Neuron (in vitro differentiated cells): ENCODE measurements around the gene TCEAL8.
A peak's percentile ranks its signal among the peaks of the same experiment; 100 is the strongest.

Experiments
- H2AFZ ChIP-seq: one replicate; pipeline ENCODE4 v1.6.1; 2013; ENCODE audit warnings: low read depth, mild to moderate bottlenecking, inconsistent platforms, low read length, moderate library complexity
- H3K27me3 ChIP-seq: one replicate; pipeline ENCODE4 v1.6.1; 2013; ENCODE audit warnings: low read length; ENCODE audit not compliant: insufficient read depth
- H3K36me3 ChIP-seq: one replicate; pipeline ENCODE4 v1.6.1; 2013; ENCODE audit warnings: low read length; ENCODE audit not compliant: insufficient read depth
- H3K4me1 ChIP-seq: one replicate; pipeline ENCODE4 v1.6.1; 2013; ENCODE audit warnings: low read length; ENCODE audit not compliant: insufficient read depth
- H3K4me3 ChIP-seq: 2 replicates; pipeline ENCODE4 v1.5.1; 2013; ENCODE audit warnings: mild to moderate bottlenecking, low read length, moderate library complexity
- H3K9me3 ChIP-seq: one replicate; pipeline ENCODE4 v1.6.1; 2013; ENCODE audit warnings: low read length

Gene TCEAL8, protein sequence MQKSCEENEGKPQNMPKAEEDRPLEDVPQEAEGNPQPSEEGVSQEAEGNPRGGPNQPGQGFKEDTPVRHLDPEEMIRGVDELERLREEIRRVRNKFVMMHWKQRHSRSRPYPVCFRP

GRCh38 chrX:103254921-103255493, at the start of gene TCEAL8:
TSS of gene TCEAL8 (minus strand) at chrX:103255155. CDS start at chrX:103253979, 1,176 bp downstream.
- peaks cover 12% of the 10 kb centered on the region for H3K27me3 ChIP-seq
- peak within 1 kb of the TSS; percentile 77 for H3K4me3 ChIP-seq
- no peaks in the 10 kb centered on the region for H3K9me3 ChIP-seq
- peaks cover 4% of the 10 kb centered on the region for H3K4me1 ChIP-seq
- peak within 1 kb of the TSS; percentile 60 for H2AFZ ChIP-seq
- H3K36me3 ChIP-seq: no peaks in the 10 kb centered on the region

- Histone ChIP-seq H3K27me3 (peaks cover 9% of the 10 kb centered on the region), H3K4me1 (no peaks in the 10 kb centered on the region), H2AFZ (no peak overlapping the region), H3K36me3 (no peaks in the 10 kb centered on the region), H3K9me3 (no peaks in the 10 kb centered on the region), H3K4me3 (no peak overlapping the region)
Observed at GRCh38 chrX:103304705-103305104, 49.8 kb upstream of the TCEAL8 start.

GRCh38 chrX:103293118-103293517, 38.2 kb upstream of the TCEAL8 start:
- peaks cover 7% of the 10 kb centered on the region for H3K27me3 ChIP-seq
- no peaks in the 10 kb centered on the region for H3K9me3 ChIP-seq
- no peak overlapping the region for H3K4me3 ChIP-seq
- no peaks in the 10 kb centered on the region for H3K4me1 ChIP-seq
- no peak overlapping the region for H2AFZ ChIP-seq
- H3K36me3 ChIP-seq: no peaks in the 10 kb centered on the region

- Histone ChIP-seq H2AFZ (no peak overlapping the region), H3K4me1 (no peaks in the 10 kb centered on the region), H3K36me3 (no peaks in the 10 kb centered on the region), H3K4me3 (no peak overlapping the region), H3K9me3 (no peaks in the 10 kb centered on the region), H3K27me3 (peaks cover 23% of the 10 kb centered on the region)
Observed at GRCh38 chrX:103279624-103280023, 24.7 kb upstream of the TCEAL8 start.

- peak within 1 kb of the TSS; percentile 35 for H3K4me3 ChIP-seq
- H2AFZ ChIP-seq: no peak within 1 kb of the TSS
- no peaks in the 10 kb centered on the region for H3K36me3 ChIP-seq
- H3K4me1 ChIP-seq: no peaks in the 10 kb centered on the region
- H3K27me3 ChIP-seq: peaks cover 28% of the 10 kb centered on the region
- H3K9me3 ChIP-seq: no peaks in the 10 kb centered on the region
Observed at GRCh38 chrX:103276581-103277002, 21.6 kb upstream of the TCEAL8 start, which contains the start of gene TCEAL5. TSS of gene TCEAL5 (minus strand) at chrX:103276750. CDS start at chrX:103274563, 2,187 bp downstream.

DNA sequence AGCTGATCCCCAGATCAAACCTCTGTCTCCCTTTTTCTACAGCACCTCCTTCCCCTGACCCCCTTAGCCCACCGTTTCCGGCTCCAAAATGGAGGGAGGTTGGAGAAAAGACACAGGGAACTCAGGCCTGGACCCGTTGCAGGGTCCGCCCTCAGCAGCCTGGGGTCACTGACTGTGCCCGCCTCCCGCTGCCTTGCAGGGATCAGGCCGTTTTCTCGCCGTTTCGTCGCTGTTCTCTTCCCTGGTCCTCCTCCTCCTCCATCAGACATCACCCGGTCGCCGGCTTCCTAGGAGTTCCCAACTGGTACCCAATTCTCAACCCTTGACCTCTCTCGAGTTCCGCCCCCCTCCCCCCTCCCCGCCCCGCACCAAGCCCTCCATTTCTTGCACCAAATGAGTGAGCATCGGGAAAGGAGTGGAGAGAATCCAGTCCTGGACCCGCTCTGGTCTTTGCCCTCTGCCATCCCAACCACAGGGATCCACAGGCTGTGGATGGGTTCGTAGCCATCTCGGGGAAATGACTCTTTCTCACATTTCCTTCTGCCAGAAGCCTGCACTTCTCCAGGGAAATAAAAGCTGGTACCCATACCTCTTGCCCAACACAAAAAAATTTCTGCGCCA, 21.1 kb upstream of the TCEAL8 start:
- no peaks in the 10 kb centered on the region for H3K9me3 ChIP-seq
- peaks cover 28% of the 10 kb centered on the region for H3K27me3 ChIP-seq
- H3K4me1 ChIP-seq: no peaks in the 10 kb centered on the region
- H3K36me3 ChIP-seq: no peaks in the 10 kb centered on the region
- peak overlapping the region; percentile 35 for H3K4me3 ChIP-seq
- H2AFZ ChIP-seq: no peak overlapping the region

GRCh38 chrX:103274284-103274683, 19.3 kb upstream of the TCEAL8 start:
- no peaks in the 10 kb centered on the region for H3K36me3 ChIP-seq
- H3K4me1 ChIP-seq: no peaks in the 10 kb centered on the region
- peaks cover 35% of the 10 kb centered on the region for H3K27me3 ChIP-seq
- no peaks in the 10 kb centered on the region for H3K9me3 ChIP-seq
- H3K4me3 ChIP-seq: no peak overlapping the region
- H2AFZ ChIP-seq: no peak overlapping the region

DNA sequence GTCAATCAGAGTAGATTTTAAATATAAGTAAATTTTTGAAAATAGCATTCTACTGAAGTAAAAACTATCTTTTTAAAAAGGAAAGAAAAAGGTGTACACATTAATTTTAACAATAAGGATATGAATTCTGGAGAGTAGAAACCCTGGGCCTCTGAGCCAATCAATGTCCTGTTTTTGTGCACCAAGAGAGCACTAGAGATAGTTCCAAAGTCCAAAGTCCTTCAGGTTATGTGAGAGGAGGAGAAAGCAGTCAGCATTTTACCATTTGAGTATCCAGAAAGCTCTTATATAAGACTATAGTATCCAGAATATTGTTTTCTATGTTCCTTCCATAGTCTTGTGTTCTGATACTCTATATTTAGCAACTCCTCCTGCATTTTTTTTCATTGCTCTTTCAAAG, 3.3 kb upstream of the TCEAL8 start:
- Histone ChIP-seq H3K36me3 (no peaks in the 10 kb centered on the region), H3K9me3 (no peaks in the 10 kb centered on the region), H3K4me3 (no peak overlapping the region), H3K27me3 (peaks cover 12% of the 10 kb centered on the region), H3K4me1 (peaks cover 4% of the 10 kb centered on the region), H2AFZ (no peak overlapping the region)

DNA sequence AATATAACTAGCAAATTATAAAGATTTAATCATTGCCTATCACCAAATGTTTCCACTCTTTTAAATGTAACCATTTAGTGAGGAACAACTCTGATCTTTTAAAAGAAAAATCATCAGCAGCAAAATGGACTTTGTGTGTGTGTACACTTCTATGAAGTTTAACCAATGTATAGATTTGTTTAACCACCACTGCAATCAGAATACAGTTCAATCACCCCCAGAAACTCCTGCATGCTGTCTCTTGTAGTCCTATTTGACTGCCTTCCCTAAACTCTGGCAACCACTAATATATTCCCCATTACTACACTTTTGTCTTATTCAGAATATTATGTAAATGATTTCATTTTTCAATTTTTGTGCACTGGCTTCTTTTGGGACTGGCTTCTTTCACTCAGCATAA, 1.7 kb upstream of the TCEAL8 start:
- peaks cover 12% of the 10 kb centered on the region for H3K27me3 ChIP-seq
- no peak overlapping the region for H3K4me3 ChIP-seq
- no peaks in the 10 kb centered on the region for H3K9me3 ChIP-seq
- H3K4me1 ChIP-seq: peaks cover 4% of the 10 kb centered on the region
- no peaks in the 10 kb centered on the region for H3K36me3 ChIP-seq
- H2AFZ ChIP-seq: no peak overlapping the region

- H3K27me3 ChIP-seq: peaks cover 10% of the 10 kb centered on the region
- no peaks in the 10 kb centered on the region for H3K9me3 ChIP-seq
- peak overlapping the region; percentile 77 for H3K4me3 ChIP-seq
- no peaks in the 10 kb centered on the region for H3K36me3 ChIP-seq
- peak overlapping the region; percentile 4 for H2AFZ ChIP-seq
- peaks cover 4% of the 10 kb centered on the region for H3K4me1 ChIP-seq
Observed at GRCh38 chrX:103254171-103254824, 657 bp downstream of the TCEAL8 start.

GRCh38 chrX:103253608-103254007, 1.3 kb downstream of the TCEAL8 start:
- Histone ChIP-seq H3K4me1 (peaks cover 4% of the 10 kb centered on the region), H3K9me3 (no peaks in the 10 kb centered on the region)

DNA sequence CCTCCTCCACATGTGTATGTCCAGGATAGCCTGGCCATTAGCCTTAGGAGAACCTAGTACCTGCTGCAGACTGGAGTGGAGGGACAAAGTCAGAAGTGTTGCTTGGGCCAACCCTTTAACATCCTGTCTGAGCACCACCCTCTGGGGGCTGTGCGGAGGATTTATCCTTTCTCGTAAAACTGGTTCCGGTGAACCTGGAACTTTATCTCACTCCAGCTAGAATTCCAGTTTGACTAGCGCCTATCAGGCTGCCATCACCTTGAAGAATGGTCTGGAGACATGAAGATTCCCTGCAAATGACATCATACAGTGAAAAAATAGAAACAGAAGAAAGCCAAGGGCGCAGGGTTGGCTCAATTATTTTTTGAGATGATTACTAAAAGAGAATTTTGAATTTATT, 4.0 kb downstream of the TCEAL8 start:
- peaks cover 4% of the 10 kb centered on the region for H3K4me1 ChIP-seq
- no peak overlapping the region for H3K4me3 ChIP-seq
- H3K27me3 ChIP-seq: no peaks in the 10 kb centered on the region
- no peaks in the 10 kb centered on the region for H3K36me3 ChIP-seq
- H3K9me3 ChIP-seq: no peaks in the 10 kb centered on the region
- H2AFZ ChIP-seq: no peak overlapping the region

More at GRCh38 chrX:103253608-103254007, 1.3 kb downstream of the TCEAL8 start:
- Histone ChIP-seq H3K36me3 (no peaks in the 10 kb centered on the region), H3K27me3 (peaks cover 9% of the 10 kb centered on the region), H3K4me3 (peak overlapping the region; percentile 77), H2AFZ (peak overlapping the region; percentile 4)

DNA sequence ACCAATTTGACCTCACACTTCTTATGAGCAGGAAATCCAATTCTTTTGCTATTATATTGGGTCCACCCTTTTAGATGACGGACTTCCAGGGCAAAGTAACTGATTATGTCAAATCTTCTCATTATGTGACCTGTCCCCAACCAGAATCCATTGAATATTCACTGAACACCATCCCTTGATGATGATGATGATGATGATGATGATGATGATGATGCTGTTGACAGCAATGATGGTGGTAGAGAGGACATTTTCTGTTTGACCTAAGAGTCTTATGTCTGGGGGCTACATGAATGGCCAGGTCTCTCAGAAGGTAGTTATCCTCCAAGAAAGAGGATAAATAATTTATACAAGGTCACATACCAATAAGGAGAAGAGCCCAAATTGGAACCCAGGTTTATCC, 5.2 kb downstream of the TCEAL8 start:
- Histone ChIP-seq H2AFZ (no peak overlapping the region), H3K27me3 (no peaks in the 10 kb centered on the region), H3K9me3 (no peaks in the 10 kb centered on the region), H3K36me3 (no peaks in the 10 kb centered on the region), H3K4me1 (peaks cover 4% of the 10 kb centered on the region), H3K4me3 (no peak overlapping the region)
